NCI-H2107 treated with DMSO at 0.1 percent for 48 hours (cell line): ENCODE data around the gene NR4A3.

Source experiments
- DNase-seq: peaks from one replicate; lab custom pipeline; 2025; ENCODE audit not compliant: unreplicated experiment; lab: John Stamatoyannopoulos, UW

The NR4A3 gene

GRCh38 chr9:99813739-99814138 lies 7.9 kb upstream of the NR4A3 start:
- DNase-seq = no peak

- DNase-seq = no peak
These were observed 7.3 kb upstream of the NR4A3 start for GRCh38 chr9:99814359-99814758.

DNA sequence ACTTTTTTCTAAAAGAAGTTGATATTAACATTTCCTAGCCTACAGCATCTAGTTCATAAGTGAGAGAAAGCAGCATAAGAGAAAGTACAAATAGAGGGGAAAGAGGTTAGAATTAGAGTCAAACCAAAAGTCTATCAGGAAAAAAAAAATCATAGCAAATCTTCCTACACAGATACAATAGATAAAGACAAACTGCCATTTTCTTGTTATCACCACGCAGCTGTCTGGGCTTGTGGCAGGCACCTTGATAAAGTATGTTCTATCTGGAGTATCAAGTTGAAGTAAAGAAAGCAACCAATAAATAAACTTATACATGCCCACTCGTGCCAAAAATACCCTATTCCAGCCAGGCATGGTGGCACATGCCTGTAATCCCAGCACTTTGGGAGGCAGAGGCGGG lies 5.3 kb upstream of the NR4A3 start:
- DNase-seq = no peak

DNA sequence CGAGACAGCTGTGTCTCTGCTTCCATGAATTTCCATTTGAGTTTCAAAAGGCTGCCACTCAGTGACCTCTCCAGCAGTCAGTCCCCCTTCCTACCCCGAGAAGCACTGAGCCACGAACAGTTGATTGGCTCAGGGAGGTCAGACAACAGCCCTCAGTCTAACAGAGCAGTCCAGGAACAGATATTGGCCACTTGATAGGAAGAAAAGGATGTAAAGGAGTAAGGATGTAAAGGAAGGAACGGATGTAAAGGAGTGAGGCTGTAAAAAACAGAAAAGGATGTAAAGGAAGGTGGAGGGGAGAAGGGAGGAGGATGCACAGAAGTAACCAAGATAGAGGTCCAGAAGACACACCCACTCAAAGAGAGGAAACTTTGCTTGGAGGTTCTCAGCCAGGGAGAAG lies 3.2 kb upstream of the NR4A3 start:
- DNase-seq = no peak

GRCh38 chr9:99819123-99819855 lies 2.4 kb upstream of the NR4A3 start:
- peak; percentile 35 for DNase-seq

- peak; percentile 83 for DNase-seq
These were observed 1.6 kb upstream of the NR4A3 start for GRCh38 chr9:99819856-99820684.

- DNase-seq = no peak
These were observed 845 bp upstream of the NR4A3 start for GRCh38 chr9:99820685-99821395.

DNA sequence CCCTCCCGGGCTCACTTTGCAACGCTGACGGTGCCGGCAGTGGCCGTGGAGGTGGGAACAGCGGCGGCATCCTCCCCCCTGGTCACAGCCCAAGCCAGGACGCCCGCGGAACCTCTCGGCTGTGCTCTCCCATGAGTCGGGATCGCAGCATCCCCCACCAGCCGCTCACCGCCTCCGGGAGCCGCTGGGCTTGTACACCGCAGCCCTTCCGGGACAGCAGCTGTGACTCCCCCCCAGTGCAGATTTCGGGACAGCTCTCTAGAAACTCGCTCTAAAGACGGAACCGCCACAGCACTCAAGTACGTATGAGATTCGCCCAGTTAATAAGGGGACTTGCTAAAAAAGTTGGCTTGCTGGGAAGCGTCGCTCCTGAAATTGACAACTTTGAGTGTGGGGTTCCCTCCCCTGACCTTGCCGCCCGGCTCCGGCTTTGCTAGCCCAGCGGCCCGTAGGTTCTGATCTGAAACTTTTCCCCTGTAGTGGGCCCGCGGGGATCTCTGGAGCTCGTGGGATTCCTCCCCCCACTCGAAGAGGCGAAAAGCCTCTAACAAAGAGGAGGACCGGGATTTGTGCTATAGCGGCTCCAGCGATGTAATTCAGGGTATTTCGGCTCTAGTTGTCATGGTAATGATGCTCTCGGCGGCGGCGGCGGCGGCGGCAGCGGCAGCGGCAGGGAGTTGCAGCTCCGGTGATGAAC lies 572 bp downstream of the NR4A3 start:
- no peak for DNase-seq

DNA sequence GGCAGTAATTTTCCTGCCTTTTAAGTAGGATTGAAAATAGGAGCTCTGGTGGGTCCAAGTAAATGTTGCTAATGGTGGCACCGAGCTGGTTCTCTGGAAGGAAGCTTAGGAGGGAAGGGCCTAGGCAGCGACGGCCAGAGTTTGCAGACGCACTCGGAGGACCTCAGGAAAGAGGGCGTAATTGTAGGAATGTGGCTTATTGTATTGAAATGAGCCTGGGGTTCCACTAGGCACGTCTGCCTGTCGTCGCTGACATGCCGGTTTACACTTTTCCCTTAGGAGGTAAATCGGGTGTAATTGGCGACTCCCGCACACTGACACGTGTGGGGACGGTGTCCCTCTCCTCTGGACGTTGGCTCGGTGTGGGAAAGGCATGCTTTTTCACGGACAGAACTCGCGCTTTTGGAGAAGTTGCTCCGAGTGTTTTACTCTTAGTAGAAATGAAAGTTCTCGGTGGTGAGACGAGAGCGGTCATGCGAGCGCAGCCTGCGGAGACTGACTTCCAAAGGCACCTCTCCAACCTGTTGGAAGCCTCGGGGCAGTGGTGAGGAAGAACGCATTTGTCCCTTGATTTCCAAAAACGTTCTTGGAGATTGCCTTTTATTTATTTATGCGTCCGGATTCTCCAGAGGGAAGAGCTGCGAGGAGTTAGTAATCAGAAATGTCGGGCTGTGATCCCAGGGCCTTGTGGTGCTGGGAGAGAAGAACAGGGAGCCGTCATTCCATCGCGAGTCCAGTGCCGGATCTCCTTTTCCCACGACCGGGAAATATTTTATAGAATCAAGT lies 1.3 kb downstream of the NR4A3 start:
- no peak for DNase-seq

- peak; percentile 14 for DNase-seq
These were observed 2.1 kb downstream of the NR4A3 start for GRCh38 chr9:99823681-99824377.

- DNase-seq = peak; percentile 14
These were observed 2.9 kb downstream of the NR4A3 start for GRCh38 chr9:99824378-99825171.

DNA sequence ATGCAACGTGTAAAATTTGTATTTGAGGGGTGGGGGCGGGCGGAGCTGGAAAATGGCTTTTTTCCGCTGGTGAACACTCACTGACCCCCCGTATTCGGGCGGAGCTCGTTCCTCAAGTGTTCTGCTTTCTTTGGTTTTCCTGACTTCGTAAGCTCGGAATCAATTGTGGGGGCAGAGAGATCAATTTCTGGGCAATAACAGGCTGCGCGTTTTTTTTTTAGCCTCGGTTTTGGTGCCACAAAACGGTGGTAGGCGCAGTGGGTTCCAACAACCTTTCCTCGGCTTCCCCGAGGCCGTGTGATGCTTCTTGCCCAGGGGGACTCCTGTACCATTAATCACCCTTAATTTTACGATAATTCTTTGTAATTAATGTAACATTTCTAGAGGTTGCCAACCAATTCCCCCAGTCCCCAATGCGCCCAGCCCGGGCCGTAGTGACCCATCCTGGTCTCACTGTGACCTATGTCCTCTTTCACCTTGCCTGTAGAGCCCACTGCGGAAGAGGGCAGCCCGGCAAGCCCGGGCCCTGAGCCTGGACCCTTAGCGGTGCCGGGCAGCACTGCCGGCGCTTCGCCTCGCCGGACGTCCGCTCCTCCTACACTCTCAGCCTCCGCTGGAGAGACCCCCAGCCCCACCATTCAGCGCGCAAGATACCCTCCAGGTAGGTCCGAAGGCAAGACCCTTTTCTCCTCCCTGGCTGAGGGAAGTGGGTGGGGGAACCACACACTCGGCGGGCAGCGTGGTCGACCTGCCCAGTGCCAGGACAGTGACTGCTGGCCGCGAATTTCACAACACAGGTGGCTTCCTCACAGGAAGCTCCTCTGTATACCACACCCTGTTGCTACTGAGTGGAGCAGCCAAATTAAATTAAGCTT lies 3.7 kb downstream of the NR4A3 start:
- DNase-seq = no peak

GRCh38 chr9:99826579-99826978 lies 4.9 kb downstream of the NR4A3 start:
- DNase-seq = no peak

DNA sequence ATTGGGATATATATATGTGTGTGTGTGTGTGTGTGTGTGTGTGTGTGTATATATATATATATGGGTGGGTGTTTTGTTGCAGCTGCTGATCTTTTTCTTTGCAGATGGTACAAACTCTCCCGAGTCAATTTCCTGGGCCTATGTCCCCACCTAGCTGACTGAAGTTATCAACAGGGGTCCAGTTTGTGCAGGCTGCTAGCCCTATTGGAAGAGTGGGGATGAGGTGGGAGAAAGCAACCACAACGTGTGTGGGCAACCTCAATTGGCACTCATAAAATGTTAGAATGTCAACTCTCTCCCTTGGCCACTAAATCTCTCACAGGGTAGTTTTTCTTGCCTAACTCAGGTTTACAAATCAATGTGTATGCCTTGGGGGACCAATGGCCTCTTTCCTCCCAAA lies 5.6 kb downstream of the NR4A3 start:
- no peak for DNase-seq

GRCh38 chr9:99828054-99828416 lies 6.3 kb downstream of the NR4A3 start:
- no peak for DNase-seq

DNA sequence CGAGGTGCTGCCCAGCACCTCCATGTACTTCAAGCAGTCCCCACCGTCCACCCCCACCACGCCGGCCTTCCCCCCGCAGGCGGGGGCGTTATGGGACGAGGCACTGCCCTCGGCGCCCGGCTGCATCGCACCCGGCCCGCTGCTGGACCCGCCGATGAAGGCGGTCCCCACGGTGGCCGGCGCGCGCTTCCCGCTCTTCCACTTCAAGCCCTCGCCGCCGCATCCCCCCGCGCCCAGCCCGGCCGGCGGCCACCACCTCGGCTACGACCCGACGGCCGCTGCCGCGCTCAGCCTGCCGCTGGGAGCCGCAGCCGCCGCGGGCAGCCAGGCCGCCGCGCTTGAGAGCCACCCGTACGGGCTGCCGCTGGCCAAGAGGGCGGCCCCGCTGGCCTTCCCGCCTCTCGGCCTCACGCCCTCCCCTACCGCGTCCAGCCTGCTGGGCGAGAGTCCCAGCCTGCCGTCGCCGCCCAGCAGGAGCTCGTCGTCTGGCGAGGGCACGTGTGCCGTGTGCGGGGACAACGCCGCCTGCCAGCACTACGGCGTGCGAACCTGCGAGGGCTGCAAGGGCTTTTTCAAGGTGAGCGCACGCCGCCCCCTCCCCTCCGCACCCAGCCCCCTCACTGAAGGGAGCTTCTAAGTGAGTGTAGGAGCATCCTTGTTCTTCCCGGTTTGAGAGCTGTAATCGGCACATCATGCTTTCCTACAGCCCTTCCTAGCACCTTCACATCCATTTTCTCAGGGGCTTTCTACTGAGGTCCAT lies 6.9 kb downstream of the NR4A3 start:
- DNase-seq = no peak

GRCh38 chr9:99831857-99832557 lies 10.3 kb downstream of the NR4A3 start:
- DNase-seq = no peak
